Glomerular visceral epithelial cell (primary cell): ENCODE results near the gene RRP15.

Experiments used
- DNase-seq: peaks from one replicate; pipeline ENCODE4 v3.0.0-alpha.2; 2016; ENCODE audit errors: extremely low spot score

RRP15 gene, protein sequence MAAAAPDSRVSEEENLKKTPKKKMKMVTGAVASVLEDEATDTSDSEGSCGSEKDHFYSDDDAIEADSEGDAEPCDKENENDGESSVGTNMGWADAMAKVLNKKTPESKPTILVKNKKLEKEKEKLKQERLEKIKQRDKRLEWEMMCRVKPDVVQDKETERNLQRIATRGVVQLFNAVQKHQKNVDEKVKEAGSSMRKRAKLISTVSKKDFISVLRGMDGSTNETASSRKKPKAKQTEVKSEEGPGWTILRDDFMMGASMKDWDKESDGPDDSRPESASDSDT

GRCh38 chr1:218284917-218285635, at the start of gene RRP15:
RRP15 (plus strand) TSS chr1:218285293; CDS start chr1:218285317, 24 bp downstream.
- DNase-seq: peak; percentile 88

- DNase-seq: no peak
These were observed 42.9 kb upstream of the RRP15 start for GRCh38 chr1:218242171-218242570.

DNA sequence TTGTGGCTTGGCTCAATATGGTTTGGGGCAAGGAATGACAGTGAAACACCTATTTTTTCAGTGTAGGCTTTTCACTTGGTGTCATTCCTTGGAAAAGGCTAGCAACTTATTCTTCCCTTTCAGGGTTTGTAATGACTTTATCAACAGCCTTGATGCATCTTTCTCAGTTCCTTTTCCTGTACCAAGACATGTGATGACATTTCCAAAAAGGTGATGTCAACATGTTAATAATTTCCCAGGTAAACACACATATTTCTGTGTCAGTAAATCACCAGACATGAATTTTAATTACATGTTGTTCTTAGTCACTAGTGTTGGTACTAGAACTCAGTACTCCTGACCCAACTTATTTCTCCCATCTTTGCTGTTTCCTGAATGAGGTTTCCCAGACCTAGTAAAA, 37.8 kb upstream of the RRP15 start:
- no peak for DNase-seq

- DNase-seq: no peak
These were observed 35.6 kb upstream of the RRP15 start for GRCh38 chr1:218249338-218250140.

- DNase-seq: no peak
These were observed 34.6 kb upstream of the RRP15 start for GRCh38 chr1:218250492-218250891.

- DNase-seq: no peak
These were observed 30.7 kb upstream of the RRP15 start for GRCh38 chr1:218254296-218254946.

GRCh38 chr1:218255090-218255489, 30.0 kb upstream of the RRP15 start:
- DNase-seq: no peak

- DNase-seq: no peak
These were observed 27.7 kb upstream of the RRP15 start for GRCh38 chr1:218257371-218257770.

DNA sequence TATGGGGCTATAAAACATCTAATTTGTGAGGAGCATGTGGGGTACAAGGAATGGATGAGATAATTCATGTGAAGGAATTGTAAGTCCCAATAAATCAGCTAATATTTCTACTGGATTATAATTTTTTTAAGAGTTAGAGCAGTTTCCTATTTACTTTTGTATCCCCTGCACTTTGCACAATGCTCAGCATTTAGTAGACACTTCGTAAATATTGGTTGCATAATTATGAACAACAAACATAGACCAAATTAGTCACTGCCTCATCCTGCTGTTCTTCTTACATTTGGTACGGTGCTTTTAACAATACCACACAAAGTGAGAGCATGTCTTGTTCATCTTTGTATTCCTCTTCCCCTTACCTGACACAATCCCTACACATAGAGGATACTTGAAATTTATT, 27.1 kb upstream of the RRP15 start:
- no peak for DNase-seq

DNA sequence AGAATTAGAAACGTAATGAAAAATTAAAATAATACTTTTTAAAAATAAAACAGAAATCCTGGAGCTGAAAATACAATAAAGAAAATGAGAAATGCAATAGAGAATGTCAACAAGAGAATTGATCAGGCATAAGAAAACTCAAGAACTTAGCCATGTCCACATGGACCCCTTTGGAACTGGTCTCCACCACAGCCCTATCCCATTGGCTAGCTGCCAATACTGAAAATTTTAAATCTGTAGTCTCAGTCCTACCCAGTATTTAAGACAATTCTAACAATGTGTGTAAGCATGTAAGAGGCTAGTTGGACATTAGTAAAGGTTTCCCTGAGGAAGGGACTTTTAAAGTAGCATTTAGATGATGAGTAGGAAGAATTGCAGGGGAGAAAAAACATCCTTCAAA, 25.8 kb upstream of the RRP15 start:
- DNase-seq: no peak

GRCh38 chr1:218259800-218260199, 25.3 kb upstream of the RRP15 start:
- DNase-seq: peak; percentile 12

DNA sequence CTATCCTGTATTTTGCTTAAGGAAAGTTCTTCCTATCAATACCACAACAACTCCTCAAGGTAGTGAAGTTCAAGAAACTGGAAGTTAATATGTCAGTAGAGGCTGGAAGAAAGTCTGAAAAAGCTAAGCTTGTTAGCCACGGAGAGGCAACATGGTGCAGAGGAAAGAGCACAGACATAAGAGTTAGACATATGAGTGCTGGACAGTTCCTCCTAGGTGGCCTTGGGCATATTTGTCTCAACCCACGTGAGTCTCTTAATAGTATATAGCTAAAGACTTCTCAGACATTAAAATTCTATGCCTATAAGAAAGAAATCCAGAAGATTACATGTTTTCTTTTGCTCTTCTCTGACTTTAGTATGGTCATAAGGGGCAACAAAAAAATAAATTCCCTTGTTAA, 22.8 kb upstream of the RRP15 start:
- no peak for DNase-seq

GRCh38 chr1:218266356-218266755, 18.7 kb upstream of the RRP15 start:
- no peak for DNase-seq

DNA sequence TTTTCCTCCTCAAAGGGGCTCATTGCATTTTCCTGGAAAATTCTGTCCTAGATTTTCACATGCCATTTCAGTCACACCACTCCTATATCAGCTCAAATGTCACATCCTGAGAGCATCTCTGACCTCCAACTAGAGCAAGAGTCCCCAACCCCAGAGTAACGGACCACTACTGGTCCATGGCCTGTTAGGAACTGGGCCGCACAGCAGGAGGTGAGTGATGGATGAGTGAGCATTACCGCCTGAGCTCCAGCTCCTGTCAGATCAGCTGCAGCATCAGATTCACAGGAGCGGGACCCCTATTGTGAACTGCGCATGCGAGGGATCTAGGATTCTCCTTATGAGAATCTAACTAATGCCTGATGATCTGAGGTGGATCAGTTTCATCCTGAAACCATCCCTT, 12.7 kb upstream of the RRP15 start:
- DNase-seq: no peak

DNA sequence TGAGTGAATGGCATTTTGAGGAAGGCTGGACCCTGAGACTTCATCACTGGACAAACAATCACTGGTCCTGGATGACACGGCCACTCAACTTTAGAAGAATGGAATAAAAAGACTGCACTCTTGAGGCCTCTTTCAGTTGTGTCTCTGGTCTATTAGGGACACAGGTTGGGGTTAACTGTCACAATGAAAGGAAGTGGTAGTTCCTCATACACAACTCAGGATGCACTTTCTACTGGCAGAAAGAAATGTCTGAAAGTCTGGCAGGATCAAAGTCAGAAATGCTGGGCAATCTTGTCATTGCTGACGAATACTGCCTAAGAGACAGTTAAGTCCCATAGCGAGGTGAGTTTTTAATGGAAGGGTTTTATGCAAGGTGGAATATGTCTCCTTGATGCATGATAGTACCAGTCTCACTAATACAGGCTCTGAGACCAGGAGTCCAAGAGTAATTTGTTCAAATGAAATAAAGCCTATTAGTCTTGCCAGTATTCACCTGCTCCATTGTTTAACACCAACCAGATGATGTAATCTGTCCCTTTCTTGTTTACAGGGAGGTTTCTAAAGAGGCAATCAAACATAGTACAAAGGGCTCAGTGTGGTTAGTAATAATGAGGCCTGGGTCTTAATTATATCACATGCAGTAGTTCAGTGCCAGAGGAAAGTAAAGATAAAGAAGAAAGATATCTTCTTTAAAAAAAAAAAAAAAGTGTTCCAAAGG, 11.2 kb upstream of the RRP15 start:
- no peak for DNase-seq

GRCh38 chr1:218274511-218274910, 10.6 kb upstream of the RRP15 start:
- no peak for DNase-seq

- no peak for DNase-seq
These were observed 9.3 kb upstream of the RRP15 start for GRCh38 chr1:218275823-218276222.

DNA sequence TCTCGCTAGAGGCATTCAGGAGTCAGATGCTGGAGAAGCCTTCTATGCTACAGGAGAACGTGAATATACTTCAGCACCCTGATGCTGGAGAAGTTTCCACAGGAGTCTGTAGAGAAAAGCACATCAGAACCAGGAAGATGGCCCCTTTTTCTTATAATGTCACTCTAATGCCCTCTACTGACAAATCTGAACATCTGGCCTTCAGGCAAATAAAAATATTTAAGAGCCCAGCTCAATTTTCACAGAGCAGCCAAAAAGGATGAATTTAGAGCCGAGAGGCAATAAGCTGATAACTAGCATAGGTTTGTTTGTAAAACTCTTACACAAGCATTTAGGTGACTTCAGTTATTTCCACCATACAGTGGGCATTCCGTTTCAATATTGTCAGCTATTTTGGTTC, 3.8 kb upstream of the RRP15 start:
- DNase-seq: no peak

- DNase-seq: no peak
These were observed 646 bp upstream of the RRP15 start for GRCh38 chr1:218284377-218284916.

- DNase-seq: no peak
These were observed 7.4 kb downstream of the RRP15 start for GRCh38 chr1:218292515-218292914.

DNA sequence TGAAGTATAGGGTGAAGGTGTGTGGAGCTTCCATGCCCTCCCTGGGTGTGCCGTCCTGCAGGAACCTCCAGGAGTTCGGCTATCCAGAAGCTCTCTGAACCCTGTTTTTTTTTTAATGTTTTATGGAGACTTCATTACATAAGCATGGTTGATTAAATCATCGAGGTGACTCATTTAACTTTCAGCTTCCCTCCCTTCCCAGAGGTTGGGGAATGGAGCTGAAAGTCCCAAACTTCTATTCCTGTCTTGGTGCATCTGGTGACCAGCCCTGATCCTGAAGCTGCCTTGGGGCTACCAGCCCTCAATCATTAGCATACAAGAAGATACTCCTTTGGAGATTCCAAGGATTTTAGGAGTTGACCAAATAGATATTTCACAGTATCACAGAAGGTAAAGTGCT, 9.5 kb downstream of the RRP15 start:
- DNase-seq: no peak
